NCI-H510A (cell line): ENCODE measurements around the gene TECTA.
"Not testable (repeated sequence)": the region's sequence is repeated elsewhere in the genome, so short reads cannot be mapped to it uniquely, and the experiment has no call there.

ENCODE experiments used
- DNase-seq: peaks from one replicate; lab custom pipeline; 2025; lab: John Stamatoyannopoulos, UW

TECTA gene

DNA sequence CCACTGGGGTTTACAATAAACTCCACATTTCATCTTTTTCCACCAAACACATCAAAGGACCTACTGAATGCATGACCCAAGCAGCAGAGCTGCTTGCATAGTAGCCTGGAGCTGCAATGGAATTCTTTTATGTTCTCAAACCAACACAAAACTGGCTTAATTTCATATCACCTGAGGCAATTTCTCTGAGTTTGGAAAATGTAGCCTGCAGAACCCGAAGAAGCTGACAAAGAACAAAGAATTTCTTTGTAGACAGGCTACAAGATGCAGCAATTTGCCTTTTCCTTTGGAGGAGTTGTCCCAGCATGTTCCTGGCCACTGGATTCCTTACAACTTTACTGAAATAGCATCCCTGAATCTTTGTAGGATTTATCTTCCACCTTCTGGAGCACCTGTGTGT, 5.5 kb upstream of the TECTA start:
- no peak for DNase-seq

DNA sequence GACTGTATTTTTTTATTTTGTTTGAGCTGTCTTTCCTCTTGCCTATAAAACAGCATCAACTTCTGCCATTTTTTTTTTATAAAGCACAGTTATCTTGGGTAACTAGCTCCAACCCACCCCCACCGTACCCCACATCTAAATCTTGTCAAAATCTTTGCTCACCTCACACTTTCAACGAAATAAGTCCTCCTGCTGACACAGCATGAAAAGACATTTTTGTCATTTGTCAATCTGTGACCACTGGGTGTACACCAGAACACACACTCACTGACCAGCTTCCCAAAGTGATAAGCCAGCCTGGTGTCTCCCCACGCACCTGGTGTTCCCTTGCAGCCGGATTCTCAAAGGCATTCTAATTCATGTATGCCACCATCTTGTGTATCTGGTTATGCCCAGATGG, 1.7 kb upstream of the TECTA start:
- DNase-seq: no peak

DNA sequence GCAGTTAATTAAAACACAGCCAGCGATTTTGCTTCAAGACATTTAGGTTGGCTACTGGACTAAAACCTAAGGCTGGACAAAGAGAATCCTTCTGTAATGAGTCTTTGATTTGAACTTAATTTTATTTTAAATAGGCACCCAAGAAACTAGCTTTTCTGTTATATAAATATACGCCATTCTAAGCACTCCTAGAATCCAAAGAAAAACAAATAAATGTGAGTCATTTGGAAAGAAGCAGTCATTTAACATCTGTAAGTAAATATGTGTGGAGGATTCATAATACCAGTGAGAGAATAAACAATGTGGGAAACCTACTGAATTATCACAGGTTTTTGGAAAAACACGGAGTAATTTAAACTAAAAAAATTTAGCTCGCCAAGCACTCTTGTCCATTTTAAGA, 1.2 kb upstream of the TECTA start:
- no peak for DNase-seq

DNA sequence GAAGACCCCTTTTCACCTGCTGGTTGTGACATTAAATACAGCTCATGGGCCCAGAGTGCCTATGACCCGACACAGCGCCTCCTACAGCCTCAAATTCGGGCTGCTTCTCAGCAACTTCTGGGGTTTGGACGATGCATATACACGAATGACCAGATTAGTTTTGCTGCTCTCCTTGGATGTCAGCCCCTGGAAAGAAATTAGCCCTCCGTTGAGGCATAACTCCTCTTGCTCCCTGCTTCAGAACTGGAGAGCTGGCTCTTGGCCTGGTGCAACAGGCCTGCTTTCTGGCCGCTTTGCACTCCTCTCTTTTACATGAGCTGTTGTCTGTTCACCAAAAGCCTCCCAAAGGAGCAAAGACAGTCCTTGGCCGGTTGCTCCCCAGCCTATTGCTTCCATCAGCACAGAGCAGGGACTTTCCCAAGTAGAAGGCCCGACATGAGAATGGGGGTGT, 3.3 kb downstream of the TECTA start:
- no peak for DNase-seq

DNA sequence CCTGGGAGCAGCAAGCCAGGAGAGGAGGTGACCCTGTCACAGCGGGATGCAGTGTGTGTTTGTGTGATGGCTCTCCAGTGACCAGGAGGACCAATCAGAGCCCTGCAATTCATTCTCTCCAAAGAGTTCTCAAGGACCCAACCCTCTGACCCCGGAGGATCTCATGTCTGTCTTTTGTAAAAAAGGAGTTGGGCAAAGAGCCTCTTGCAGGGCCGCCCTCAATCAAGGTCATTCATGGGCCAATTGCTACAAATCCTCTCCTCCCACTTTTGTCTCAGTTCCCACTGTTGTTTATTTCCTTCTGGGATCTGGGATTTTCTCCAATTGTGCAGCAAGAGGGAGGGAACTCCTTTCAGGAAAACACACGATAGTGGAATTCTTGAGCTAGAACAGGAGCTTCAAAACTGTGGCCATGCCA, 4.0 kb downstream of the TECTA start:
- no peak for DNase-seq

DNA sequence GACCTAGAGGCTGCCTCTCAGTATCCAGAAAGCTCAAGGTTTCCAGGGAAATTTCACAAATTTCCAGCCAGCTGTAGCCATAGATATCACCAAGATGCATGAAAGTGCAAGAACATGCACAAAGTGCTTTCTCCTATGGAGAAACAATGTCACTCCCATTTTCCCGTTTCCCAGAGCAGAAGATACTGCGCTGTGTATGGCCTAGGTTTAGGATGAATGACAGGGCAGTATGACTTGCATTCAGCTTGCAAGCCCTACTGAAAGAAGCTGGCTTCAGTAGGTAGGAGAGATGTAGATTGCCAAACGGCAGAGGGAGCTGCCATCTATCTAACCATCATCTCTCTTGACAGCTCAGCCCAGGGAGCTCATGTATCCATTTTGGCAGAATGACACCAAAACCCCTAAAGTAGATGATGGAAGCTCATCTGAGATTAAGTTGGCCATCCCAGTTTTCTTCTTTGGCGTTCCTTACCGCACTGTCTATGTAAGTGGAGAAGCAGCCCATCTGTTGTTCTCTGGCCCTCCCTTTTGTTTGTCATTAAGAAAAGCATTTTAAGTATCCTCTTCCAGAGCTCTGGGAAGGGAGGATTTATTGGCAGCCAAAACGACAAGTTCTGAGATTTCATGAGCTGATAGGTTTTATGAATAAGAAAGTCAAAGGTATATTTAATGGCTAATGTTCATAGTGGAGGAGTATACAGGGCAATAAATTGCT, 4.6 kb downstream of the TECTA start:
- no peak for DNase-seq

DNA sequence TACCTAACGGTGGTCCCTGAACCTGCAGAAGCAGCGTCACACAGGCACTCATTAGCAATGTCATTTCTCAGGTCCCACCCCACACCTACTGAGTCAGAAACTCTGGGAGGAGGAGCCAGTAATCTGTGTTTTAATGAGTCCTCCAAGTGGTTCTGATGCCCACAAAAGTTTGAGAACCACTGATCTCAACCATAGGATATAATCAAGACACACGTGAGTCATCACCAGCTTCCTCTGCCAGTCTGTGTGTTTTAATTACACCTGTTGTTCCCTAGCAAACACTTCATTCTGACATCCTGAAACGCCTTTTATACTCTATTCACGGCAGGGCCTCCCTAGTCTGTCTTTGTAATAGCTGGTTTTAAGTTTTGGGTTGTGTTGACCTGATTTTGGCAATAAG, 5.8 kb downstream of the TECTA start:
- no peak for DNase-seq

DNA sequence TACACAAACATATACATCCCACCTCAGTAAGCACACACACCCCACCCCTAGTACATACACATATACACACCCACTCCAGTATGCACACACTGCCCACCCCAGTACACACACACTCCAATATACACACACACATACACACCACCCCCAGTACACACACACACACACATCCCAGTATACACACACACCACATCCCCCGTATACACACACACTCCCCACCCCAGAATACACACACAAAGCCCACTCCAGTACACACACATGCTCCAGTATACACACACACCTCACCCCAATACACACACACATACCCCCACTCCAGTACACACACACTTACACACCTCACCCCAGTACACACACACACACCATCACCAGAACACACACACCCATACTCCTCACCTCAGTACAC, 7.4 kb downstream of the TECTA start:
- no peak for DNase-seq

DNA sequence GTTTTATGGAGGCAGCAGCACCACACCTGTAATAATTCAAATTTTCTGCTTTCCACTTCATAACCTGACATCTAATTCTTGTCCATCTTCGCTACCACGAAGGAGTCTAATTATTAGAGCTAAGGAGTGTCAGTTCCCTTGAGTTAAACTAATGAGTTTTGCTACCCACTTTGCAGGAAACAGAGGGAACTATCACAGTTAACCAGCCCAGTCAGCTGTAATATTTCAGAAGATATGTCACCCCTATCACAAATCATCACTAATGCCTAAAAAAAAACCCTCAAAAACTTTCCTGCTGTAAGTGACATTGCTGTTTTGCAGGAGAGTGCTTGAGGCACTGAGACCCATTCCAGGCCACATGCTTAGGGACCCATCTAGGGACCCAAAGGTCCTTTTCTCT, 8.4 kb downstream of the TECTA start:
- DNase-seq: no peak

DNA sequence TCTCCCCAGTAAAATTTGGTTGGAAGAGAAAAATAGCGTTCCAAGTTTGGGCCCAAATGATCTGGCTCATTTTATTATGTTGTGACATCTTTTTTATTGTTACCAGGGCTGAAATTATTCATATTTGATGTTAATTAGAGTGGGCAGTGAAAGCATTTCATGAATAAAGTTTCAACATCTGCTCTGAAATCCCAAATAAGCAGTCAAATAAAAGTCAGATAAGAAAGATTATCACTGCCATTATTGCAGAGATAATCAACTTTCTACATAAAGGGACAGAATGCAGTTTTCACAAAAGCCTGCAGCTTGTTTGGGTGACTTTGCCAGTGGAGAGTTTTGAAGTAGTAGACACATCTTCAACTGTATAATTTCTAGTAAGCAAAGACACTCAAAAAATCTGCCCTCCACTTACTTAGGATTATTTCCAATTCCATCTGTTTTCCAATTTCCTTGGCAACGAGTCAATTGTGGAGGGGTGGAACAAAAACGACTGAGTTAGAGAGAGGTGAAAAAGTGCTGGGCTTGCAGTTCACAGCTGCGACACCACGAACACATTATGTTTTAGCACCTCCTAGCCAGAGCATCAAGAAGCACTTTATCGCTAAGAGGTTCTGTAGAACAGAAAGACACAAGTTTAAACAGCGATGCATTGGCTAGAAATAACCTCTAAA, 9.0 kb downstream of the TECTA start:
- DNase-seq: no peak

DNA sequence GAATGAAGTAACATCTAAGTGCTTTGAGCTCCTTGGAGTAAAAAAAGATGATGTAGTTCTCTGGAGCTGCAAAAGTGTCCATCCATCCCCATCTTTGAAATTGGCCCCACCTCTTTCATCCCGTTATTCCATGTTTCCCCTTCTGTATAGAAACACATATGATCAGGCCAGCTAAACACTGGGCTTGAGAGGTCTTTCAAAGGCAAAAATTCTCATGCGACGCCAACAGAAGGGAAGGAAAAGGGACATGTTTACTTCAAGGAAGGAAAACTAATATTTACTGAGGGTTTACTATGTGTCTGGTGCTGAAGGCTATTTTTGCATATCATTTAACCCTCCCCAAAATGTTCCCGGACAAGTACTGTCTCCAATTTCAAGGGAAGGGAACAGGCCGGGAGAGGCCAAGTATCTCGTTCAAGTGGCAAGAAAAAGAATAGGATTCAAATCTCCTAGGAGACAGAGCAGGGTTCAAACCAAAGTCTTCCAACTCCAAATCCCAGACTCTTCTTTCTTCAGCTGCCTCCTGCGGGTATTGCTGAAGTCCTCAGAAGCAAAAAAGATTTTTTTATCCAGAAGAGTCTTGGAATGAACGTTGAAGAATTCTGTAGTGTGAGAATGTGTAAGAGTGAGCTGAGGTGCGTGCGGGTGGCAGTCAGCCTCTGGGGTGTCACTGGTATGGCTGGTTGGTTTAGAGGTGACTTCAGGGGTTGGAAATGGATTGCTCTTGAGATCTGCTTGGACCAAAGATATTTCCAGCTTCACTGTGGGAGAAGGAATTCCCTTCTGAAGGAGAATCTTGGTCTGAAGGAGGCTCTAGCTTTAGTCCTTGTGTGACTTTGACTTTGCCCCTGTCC, 10.1 kb downstream of the TECTA start:
- no peak for DNase-seq

DNA sequence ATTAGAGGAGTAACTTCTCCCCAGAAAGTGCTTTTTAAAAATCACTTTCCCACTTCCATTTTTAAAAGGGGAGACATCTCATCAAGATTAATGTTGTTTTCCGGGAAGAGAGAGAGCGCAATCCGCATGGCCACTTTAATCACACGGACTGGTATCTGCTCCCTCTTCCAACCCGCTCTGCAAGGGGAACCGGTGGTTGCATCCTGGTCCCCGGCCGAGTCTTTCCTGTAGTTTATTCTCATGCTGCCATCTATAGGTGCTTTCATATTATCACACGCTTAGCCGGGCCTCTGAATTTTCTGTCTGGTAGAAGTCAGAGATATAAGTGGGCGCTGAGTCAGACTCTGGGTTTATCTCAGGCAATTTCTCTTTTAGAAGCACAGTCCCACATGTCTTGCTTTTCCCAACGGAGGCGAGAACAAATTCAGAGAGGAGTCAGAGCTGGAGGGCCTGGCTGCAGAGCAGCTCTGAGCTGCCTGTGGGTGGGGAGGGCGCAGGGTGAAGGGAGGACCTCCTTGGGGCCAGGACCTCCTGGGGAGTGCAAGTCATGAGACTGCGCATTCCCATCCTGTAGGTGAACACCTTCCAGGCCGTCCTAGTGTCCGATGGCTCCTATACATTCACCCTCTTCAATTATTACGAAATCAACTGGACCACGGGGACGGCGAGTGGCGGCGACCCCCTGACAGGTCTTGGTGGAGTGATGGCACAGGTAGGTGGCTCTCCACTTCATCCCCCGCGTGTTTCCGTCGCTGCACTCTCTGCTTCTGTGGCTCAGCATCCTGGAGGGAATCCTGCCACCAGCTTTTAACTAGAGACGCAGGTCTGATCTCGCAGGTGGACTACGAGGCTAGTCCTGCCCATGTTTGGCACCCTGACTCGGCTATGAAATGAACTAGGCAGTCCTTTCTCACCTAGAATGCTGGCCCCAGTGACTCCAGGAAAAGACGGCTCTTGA, 11.7 kb downstream of the TECTA start:
- no peak for DNase-seq

DNA sequence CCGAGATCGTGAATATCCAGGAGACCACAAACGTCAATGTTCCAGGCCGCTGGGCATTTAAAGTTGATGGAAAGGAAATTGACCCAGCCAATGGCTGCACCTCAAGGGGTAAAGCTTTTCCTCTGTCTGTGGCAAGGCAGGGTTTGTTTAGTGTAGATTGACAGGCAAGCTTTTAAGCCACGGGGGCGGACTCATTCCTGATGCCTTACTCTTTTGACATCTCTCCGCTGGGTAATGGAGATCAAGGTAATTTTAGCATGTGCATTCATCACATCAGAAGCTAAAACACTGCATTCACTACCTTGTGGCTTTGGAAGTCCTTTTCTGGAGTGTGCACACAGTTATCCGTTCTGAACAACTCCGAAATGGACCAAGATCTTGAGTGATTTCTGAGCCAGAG, 12.6 kb downstream of the TECTA start:
- no peak for DNase-seq

DNA sequence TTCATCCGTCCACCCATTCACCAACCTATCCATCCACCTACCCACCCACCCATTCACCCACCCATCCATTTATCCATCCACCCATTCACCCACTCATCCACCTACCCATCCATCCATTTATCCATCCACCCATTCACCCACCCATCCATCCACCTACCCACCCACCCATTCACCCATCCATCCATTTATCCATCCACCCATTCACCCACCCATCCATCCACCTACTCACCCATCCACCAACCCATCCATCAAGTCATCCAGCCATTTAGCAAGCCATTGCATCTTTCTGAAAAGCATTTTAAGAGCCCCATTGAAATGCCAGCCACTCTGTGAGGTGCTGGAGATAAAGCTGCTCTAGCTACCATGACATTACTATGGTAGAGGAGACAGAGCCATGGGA, 14.0 kb downstream of the TECTA start:
- DNase-seq: not testable (repeated sequence)

DNA sequence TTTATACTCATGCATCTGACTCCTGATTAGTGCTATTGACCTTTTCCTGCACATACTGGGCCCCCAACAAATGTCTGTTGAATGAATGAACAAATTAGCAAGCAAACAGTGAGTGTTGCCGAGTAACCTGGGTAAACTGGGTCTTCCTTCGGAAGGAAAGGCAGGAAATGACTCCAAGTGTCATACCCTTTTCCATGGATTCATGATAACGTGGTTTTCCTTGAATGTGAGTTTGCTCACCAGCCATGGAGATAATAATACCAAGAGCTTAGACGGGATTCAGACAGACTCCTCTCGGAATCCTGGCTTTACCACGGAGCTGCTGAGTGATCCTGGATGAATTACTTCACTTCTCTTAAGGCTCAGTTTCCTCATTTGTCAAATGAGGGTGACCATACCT, 16.7 kb downstream of the TECTA start:
- no peak for DNase-seq

DNA sequence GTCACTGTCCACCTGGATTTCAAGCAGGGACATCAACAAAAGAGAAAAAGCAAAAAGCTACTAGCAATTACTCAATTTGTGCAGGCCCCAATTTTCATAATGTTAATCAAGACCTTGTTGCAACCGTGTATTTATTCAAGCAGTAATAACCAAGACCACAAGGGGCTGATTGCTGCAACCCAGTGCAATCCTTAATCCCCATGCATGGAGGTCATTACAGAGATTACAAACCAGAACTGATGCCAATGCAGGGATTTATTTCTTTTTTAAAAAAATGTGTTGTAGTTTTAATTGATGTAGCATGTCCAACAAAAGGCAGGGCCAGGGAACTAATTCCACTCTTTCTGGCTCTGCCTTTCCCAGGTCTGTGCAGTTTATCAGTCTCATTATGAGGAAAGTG, 18.4 kb downstream of the TECTA start:
- DNase-seq: no peak

DNA sequence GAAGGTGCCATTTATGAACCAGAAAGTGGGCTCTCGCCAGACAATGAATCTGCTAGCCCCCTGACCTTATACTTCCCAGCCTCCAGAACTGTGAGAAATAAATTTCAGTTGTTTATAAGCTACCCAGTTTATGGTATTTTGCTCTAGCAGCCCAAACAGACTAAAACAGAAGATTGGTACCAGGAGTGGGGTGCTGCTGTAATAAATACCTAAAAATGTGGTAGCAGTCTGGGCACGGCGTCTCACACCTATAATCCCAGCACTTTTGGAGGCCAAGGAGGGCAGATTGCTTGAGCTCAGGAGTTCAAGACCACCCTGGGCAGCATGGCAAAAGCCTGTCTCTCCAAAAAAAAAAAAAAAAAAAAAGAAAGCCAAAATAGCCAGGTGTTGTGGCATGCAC, 21.3 kb downstream of the TECTA start:
- no peak for DNase-seq

DNA sequence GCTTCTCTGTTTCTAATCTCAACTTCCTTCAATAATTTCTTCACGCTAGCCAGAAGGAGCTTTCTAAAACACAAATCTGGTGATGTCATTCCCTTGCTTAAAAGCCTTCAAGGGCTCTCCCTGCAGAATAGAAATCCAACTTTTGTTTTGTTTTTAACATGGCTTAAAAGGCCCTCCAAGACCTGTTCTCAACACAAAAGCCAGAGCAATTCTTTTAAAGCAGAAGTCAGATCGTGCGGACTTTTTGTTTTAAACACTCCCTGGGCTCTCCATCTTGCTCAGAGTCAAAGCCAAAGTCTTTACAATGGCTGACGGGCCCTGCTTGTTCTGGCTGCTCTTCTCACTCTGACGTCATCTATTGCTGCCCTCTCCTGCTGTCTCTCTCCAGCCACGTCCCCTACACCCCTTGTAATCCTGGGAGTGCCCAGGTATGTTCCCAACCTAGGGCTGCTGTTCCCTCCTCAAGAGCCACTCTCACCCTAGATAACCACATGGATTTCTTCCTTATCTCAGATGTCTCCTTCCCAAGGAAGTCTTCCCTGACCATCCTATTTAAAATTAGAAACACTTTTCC, 22.5 kb downstream of the TECTA start:
- no peak for DNase-seq

DNA sequence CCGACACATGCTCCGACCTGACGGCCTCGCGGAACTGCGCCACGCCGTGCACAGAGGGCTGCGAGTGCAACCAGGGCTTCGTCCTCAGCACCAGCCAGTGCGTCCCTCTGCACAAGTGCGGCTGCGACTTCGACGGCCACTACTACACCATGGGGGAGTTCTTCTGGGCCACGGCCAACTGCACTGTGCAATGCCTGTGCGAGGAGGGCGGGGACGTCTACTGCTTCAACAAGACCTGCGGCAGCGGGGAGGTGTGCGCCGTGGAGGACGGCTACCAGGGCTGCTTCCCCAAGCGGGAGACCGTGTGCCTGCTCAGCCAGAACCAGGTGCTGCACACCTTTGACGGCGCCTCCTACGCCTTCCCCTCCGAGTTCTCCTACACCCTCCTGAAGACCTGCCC, 26.8 kb downstream of the TECTA start:
- DNase-seq: no peak

DNA sequence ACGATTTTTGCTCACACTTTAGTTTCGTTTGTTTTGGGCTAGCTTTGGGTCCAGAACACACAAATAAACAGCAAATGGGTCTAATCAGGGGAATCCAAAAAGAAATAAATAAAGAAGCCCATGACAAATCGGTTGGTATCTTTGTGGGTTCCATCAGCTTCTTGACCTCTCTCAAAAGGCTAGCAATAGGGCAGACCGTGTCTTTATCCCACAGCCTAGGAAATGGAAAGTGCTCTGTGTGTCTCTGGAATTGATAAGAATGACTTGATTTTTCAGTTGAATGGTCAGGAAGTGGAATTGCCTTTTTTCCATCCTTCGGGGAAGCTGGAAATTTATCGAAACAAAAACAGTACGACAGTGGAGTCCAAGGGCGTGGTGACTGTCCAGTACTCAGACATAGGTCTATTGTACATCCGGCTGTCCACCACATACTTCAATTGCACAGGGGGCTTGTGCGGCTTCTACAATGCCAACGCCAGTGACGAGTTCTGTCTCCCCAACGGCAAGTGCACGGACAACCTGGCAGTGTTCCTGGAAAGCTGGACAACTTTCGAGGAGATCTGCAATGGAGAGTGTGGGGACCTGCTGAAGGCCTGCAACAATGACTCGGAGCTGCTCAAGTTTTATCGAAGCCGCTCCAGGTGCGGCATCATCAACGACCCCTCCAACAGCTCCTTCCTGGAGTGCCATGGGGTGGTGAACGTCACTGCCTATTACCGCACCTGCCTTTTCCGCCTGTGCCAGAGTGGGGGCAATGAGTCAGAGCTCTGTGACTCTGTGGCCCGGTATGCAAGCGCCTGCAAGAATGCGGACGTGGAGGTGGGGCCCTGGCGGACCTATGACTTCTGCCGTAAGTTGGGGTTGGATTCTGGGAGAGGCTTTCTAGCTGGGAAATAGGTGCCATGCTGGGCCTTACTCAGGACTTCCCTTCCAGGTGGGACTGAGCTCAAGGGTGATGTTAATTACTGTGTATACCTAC, 28.6 kb downstream of the TECTA start:
- no peak for DNase-seq
